Stimulated activated CD4-positive, alpha-beta T cell treated with anti-CD3 and anti-CD28 coated beads, Interleukin-4, amount 100 ng/mL, for 48 hours (primary cell): ENCODE results near the gene SLCO4A1.
A peak's percentile ranks its signal among the peaks of the same experiment; 100 is the strongest.

Experiments
- DNase-seq, 2 donors: peaks; one replicate each; pipeline ENCODE4 v3.0.0-alpha.2; 2020; ENCODE audit warnings: low read depth in 2 of 2

Gene SLCO4A1

GRCh38 chr20:62652041-62652893, 10.0 kb downstream of the SLCO4A1 start:
- peak; percentile 33 to 35 for DNase-seq

GRCh38 chr20:62652894-62653305, 10.6 kb downstream of the SLCO4A1 start:
- no peak for DNase-seq

- DNase-seq = no peak
Observed at GRCh38 chr20:62653373-62653772, 11.1 kb downstream of the SLCO4A1 start.

DNA sequence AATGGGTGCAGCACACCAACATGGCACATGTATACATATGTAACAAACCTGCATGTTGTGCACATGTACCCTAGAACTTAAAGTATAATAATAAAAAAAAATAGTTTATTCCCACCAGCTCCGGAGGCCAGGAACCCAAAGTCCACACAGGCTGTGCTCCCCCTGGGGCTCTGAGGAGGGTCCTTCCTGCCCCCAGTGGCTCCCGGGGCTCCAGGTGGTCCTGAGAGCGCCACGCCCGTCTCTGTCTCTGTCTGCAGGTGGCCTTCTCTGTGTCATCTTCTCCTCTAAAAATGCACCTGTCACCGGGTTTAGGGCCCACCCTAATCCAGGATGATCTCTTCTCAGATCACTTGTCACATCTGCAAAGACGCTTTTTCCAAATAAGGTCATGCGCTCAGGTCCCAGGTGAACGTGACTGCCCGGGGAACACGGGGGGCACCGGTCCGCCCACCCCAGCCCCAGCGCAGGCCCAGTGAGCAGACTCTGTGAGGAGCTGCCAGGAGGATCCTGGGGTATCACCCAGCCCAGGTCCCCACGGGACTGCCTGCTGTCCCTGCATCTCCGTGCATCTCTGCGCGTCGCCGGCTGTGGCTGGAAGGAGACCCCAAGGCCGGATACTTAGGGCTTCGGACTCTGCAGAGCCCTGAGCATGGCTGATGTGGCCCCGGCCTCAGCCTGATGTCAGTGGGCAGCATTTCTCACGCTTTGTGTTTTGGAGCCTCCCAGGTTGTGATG, 11.8 kb downstream of the SLCO4A1 start:
- DNase-seq = no peak

DNA sequence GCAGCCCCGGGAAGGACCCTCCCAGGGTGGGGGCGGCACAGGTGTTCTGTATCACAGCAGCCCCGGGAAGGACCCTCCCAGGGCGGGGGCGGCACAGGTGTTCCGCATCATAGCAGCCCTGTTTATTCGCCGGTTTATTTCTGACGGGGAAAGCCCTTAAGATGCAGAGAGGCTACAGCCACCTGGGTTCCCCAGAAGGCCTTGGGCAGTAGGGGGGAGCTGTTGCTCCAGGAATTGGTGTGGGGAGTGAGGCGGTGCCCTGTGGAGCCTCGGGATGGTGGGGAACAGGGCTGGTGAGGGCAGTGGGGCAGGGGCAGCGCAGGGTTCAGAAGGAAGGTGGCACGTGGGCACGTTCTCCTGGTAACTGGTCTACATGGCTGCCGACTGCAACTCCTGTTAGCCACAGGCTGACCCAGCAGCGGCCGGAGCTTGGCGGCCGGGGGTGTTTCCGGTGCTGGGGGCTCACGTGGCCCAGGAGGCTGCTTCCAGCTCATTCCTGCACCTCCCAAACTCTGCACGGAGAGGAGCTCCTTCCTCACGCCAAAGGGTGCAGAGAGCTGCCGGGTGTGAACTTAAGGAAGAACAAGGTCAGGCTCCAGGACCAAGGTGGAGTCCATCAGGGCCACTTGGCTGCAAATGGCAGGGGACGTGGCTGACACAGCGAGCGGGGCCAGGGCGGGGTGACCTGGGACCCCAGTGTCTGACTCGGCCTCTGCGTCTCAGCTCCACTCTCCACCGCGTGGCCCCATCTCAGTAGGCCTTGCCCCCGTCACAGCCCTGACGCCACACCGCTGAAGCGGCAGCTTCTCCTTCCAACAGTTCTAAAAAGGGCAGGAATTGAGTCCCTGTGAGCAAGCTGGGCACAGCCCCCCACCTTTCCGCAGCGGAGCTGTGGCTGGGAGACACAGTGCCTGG, 13.2 kb downstream of the SLCO4A1 start:
- DNase-seq = no peak

GRCh38 chr20:62656197-62656918, 14.1 kb downstream of the SLCO4A1 start:
- no peak for DNase-seq

GRCh38 chr20:62656919-62657588, 14.8 kb downstream of the SLCO4A1 start:
- DNase-seq = no peak

- no peak for DNase-seq
Observed at GRCh38 chr20:62657589-62657942, 15.3 kb downstream of the SLCO4A1 start.

GRCh38 chr20:62657956-62658355, 15.7 kb downstream of the SLCO4A1 start:
- no peak for DNase-seq

GRCh38 chr20:62658593-62659178, 16.4 kb downstream of the SLCO4A1 start:
- no peak for DNase-seq

GRCh38 chr20:62659488-62660239, 17.4 kb downstream of the SLCO4A1 start:
- no peak for DNase-seq

DNA sequence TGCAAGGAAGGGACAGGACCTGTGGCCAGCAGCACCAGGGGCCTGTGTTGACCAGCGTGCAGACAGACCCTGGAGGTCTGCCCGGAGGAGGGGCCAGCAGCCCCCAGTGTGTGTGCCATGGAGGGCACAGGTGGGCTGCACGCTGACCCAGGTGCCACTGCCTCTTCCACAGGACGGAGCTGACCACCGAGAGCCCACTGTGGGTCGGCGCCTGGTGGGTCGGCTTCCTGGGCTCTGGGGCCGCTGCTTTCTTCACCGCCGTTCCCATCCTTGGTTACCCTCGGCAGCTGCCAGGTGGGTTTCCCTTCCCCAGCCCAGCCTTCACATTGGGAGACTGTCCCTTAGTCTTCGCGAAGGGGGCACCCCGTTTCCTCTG, 17.9 kb downstream of the SLCO4A1 start:
- DNase-seq = no peak

DNA sequence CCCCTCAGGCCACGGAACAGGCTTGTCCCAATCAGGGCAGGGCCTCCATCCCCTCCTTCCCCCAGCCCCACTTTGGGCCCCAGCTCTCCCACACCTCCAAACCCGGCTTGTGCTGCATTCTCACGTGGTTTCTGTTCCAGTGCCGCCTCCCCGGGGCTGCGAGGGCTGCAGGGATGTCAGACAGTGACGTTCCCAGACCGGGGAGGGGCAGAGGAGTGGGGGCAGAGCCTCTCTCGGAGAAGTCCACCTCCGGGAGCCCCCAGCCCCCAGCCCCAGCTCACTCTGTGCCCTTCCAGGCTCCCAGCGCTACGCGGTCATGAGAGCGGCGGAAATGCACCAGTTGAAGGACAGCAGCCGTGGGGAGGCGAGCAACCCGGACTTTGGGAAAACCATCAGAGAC, 18.5 kb downstream of the SLCO4A1 start:
- no peak for DNase-seq

DNA sequence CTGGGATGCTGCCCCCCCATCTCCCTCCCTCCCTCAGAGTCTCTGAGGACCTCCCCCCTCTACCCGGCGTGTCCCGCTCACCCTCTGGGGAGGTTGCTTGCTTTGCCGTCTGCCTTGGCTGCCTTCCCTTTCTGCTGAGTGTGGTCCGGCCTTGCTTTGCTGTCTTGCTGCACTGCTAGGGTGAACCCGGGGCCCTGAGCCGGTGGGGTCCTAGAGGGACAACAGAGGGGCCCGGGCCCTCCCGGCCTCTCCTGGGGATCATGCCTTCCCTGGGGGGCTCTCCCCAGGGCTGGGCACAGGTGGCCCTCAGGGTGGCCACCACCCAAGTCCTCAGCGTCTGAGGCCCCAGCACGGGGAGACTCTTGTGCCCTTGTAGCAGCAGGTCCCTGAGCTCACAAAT, 19.3 kb downstream of the SLCO4A1 start:
- DNase-seq = no peak

- no peak for DNase-seq
Observed at GRCh38 chr20:62662422-62662821, 20.1 kb downstream of the SLCO4A1 start.

GRCh38 chr20:62663145-62664018, 21.1 kb downstream of the SLCO4A1 start:
- DNase-seq = no peak

- no peak for DNase-seq
Observed at GRCh38 chr20:62664019-62664971, 22.0 kb downstream of the SLCO4A1 start.
